K562 (cell line): ENCODE measurements around the gene STAM2. TPM values are rescaled to one million over a fixed set of nuclear protein-coding genes. Genes with fewer than 3 reads are reported as not detected.

Source experiments
- ATF4 ChIP-seq: fragments of 450-650 bp; formaldehyde crosslinking; IDR thresholded peaks from 2 replicates; pipeline ENCODE4 v1.4.0; 2022; ENCODE audit warnings: mild to moderate bottlenecking, moderate library complexity
- CREB1 ChIP-seq, 2 experiments: sonication (generic) in 1 of 2; formaldehyde crosslinking in 1 of 2; IDR thresholded peaks; 2 replicates each; pipeline versions ENCODE4 v1.6.1 to v1.8.0; 2012 to 2022; ENCODE audit warnings: inconsistent platforms in 1 of 2, mild to moderate bottlenecking in 1 of 2, missing genetic modification reagents in 1 of 2, moderate library complexity in 1 of 2
- CTCF ChIP-seq, 3 experiments: IDR thresholded peaks in 2 of 3; conservative IDR thresholded peaks in 1 of 3; 2 replicates each; pipeline ENCODE4 v1.5.1; 2011 to 2012; ENCODE audit warnings: low read length in 3 of 3, mild to moderate bottlenecking in 3 of 3, control low read depth in 2 of 3, improper control_type of control experiment in 1 of 3, inconsistent platforms in 1 of 3, low read depth in 1 of 3, mixed read lengths in 1 of 3, moderate library complexity in 1 of 3; ENCODE audit not compliant: insufficient read depth in 2 of 3
- DMBX1 ChIP-seq: fragments of 250-450 bp; sonication (Bioruptor Pico); IDR thresholded peaks from 2 replicates; pipeline ENCODE4 v1.8.0; 2022; ENCODE audit warnings: inconsistent platforms, mild to moderate bottlenecking, moderate library complexity, borderline replicate concordance
- FUS ChIP-seq: fragments of 200-400 bp; formaldehyde crosslinking; optimal IDR thresholded peaks from 2 replicates; pipeline ENCODE3; 2017; ENCODE audit warnings: low read depth, low read length
- HCFC1 ChIP-seq: IDR thresholded peaks from 2 replicates; pipeline ENCODE4 v1.6.1; 2012; ENCODE audit warnings: low read depth, low read length, improper control_type of control experiment
- KHSRP ChIP-seq: fragments of 450-650 bp; IDR thresholded peaks from 2 replicates; pipeline ENCODE4 v1.6.1; 2017
- MCM5 ChIP-seq: fragments of 450-650 bp; IDR thresholded peaks from 2 replicates; pipeline ENCODE4 v1.6.1; 2016; ENCODE audit warnings: low read depth
- MTA1 ChIP-seq: fragments of 450-650 bp; IDR thresholded peaks from 2 replicates; pipeline ENCODE4 v1.6.1; 2017; ENCODE audit warnings: borderline replicate concordance
- SMARCB1 ChIP-seq: IDR thresholded peaks from 2 replicates; pipeline ENCODE4 v1.6.1; 2011; ENCODE audit warnings: improper control_type of control experiment, low read depth; ENCODE audit not compliant: insufficient read length
- SRF ChIP-seq, 2 experiments: fragments of 250-450, 450-650 bp in 1 of 2; sonication (Bioruptor Pico) in 1 of 2; sonication (generic) in 1 of 2; formaldehyde crosslinking; IDR thresholded peaks; 2 replicates each; pipeline versions ENCODE4 v1.5.0 to v1.5.1; 2020 to 2022; ENCODE audit warnings: mild to moderate bottlenecking in 1 of 2, missing genetic modification reagents in 1 of 2
- STAT5A ChIP-seq: IDR thresholded peaks from 2 replicates; pipeline ENCODE4 v1.6.1; 2012; ENCODE audit warnings: low read length, inconsistent platforms, borderline replicate concordance
- TCFL5 ChIP-seq: fragments of 250-450 bp; sonication (Bioruptor Pico); conservative IDR thresholded peaks from 2 replicates; pipeline ENCODE4 v1.6.1; 2021; ENCODE audit warnings: mild to moderate bottlenecking, moderate library complexity, matching md5 sums
- XRCC5 ChIP-seq: fragments of 200-400 bp; formaldehyde crosslinking; IDR thresholded peaks from 2 replicates; pipeline ENCODE4 v1.6.1; 2017; ENCODE audit warnings: low read depth, mild to moderate bottlenecking, low read length
- ZNF324 ChIP-seq: fragments of 250-450 bp; sonication (Bioruptor Pico); IDR thresholded peaks from 2 replicates; pipeline ENCODE4 v1.4.0; 2020; ENCODE audit warnings: mild to moderate bottlenecking
- ZNF551 ChIP-seq: fragments of 250-450 bp; sonication (Bioruptor Pico); IDR thresholded peaks from 2 replicates; pipeline ENCODE4 v1.5.0; 2021; ENCODE audit warnings: mild to moderate bottlenecking, moderate library complexity
- polyA plus RNA-seq, 8 experiments: library from polyadenylated mRNA; depleted of rRNA in 4 of 8; stranded (reverse) in 5 of 8; unstranded in 3 of 8; fragments of >200 nt; fragmentation: Nextera tagmentation in 2 of 8; fragmentation: Illumina TruSeq in 1 of 8; extraction: Ambion mirVana in 2 of 8; extraction: Trizol in 1 of 8; gene quantifications; 2 replicates each; pipeline versions ENCODE4 v1.2.1 to v1.2.3, GENCODE V29; 2011 to 2014; ENCODE audit warnings: inconsistent platforms in 1 of 8, missing spikeins in 1 of 8
- total RNA-seq, 7 experiments: library from RNA; depleted of rRNA in 6 of 7; stranded (reverse); fragments of >200 nt in 6 of 7; fragmentation: Illumina TruSeq in 2 of 7; extraction: Trizol in 2 of 7; gene quantifications; 2 replicates each; pipeline versions ENCODE4 v1.2.1 to v1.2.3, GENCODE V29; 2011 to 2021; ENCODE audit warnings: low replicate concordance in 1 of 7
- TF ChIP-seq, protein P1 (sequence below): fragments of 450-650 bp; formaldehyde crosslinking; IDR thresholded peaks from 2 replicates; pipeline ENCODE4 v1.4.0; 2020; ENCODE audit warnings: mild to moderate bottlenecking, mixed read lengths
- TF ChIP-seq, protein P2 (sequence below), 2 experiments: fragments of 450-650 bp; IDR thresholded peaks; 2 replicates each; pipeline ENCODE4 v1.6.1; 2018; ENCODE audit warnings: mild to moderate bottlenecking in 2 of 2, low read depth in 1 of 2; ENCODE audit not compliant: partially characterized antibody in 2 of 2

STAM2 gene
- total and polyA plus RNA-seq, 9 of the 15 experiments (the other 6 are each of a cell fraction or from before 2014, with no cell fraction given): 4.5 to 13.9 (median 8.7) TPM

DNA sequence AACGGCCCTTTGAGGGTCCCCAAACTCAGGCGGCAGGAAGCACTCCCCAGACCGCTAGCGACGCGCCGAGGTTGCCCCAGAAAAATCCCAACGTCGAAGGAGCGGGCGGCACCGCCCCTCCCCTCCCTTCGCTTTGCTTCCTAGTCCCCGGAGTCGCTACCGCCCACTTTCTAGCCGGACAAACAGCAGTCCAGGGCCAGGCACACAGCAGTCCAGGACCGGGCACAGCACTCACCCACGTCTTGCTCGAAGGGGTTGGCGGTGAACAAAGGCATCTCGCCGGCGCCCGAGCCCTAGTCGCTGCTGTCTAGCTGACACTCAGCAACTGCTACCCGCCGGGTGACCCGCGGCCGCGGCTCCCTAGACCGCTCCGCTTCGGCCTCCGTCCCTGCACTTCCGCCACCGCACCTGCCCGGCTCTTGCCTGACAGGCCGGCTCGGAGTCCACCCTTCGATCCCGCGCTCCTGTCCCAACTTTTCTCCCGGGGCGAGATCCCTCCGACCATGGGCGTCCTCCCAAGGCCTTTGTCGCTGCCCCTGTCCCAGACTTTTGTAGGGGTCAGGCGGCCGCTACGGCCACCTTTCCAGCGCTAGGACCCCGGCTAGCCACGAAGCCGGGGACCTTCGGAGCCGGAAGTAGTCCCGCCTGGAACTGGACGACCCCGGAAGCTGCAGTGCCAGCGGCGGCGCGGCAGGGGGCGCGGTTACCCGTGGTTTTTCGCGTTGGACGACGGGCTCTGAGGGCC lies at the start of gene STAM2 (continued):
- peak; percentile 91 to 98 (median 97) for TF ChIP-seq CTCF (IDR thresholded peaks at IDR 0.05 in 2 of 3, conservative IDR thresholded peaks at IDR 0.05 in 1 of 3; ENCODE audit: insufficient read depth in 2 of 3, low read depth in 1 of 3, low read length in 3 of 3)
- TF ChIP-seq STAT5A: peak; percentile 38; the same call in 1 of the 2 replicates
- TF ChIP-seq, protein P1, sequence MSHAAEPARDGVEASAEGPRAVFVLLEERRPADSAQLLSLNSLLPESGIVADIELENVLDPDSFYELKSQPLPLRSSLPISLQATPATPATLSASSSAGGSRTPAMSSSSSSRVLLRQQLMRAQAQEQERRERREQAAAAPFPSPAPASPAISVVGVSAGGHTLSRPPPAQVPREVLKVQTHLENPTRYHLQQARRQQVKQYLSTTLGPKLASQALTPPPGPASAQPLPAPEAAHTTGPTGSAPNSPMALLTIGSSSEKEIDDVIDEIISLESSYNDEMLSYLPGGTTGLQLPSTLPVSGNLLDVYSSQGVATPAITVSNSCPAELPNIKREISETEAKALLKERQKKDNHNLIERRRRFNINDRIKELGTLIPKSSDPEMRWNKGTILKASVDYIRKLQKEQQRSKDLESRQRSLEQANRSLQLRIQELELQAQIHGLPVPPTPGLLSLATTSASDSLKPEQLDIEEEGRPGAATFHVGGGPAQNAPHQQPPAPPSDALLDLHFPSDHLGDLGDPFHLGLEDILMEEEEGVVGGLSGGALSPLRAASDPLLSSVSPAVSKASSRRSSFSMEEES: no peak
- no peak for TF ChIP-seq SMARCB1
- TF ChIP-seq HCFC1: peak; percentile 63
- TF ChIP-seq FUS: no peak
- TF ChIP-seq KHSRP: no peak
- TF ChIP-seq ZNF551 (CRISPR knock-in tag): no peak
- no peak for TF ChIP-seq MCM5
- TF ChIP-seq ATF4 (CRISPR knock-in tag): no peak
- peak; percentile 81 for TF ChIP-seq XRCC5
- TF ChIP-seq DMBX1 (CRISPR knock-in tag): no peak
- TF ChIP-seq SRF (CRISPR knock-in tag; IDR thresholded peaks at IDR 0.05): peak in 1 of 2 experiments; percentile 70; a peak in 2 of 4 replicates
- peak; percentile 52; the same call in 1 of the 2 replicates for TF ChIP-seq TCFL5 (CRISPR knock-in tag)
- no peak for TF ChIP-seq ZNF324 (CRISPR knock-in tag)
- TF ChIP-seq, protein P2, sequence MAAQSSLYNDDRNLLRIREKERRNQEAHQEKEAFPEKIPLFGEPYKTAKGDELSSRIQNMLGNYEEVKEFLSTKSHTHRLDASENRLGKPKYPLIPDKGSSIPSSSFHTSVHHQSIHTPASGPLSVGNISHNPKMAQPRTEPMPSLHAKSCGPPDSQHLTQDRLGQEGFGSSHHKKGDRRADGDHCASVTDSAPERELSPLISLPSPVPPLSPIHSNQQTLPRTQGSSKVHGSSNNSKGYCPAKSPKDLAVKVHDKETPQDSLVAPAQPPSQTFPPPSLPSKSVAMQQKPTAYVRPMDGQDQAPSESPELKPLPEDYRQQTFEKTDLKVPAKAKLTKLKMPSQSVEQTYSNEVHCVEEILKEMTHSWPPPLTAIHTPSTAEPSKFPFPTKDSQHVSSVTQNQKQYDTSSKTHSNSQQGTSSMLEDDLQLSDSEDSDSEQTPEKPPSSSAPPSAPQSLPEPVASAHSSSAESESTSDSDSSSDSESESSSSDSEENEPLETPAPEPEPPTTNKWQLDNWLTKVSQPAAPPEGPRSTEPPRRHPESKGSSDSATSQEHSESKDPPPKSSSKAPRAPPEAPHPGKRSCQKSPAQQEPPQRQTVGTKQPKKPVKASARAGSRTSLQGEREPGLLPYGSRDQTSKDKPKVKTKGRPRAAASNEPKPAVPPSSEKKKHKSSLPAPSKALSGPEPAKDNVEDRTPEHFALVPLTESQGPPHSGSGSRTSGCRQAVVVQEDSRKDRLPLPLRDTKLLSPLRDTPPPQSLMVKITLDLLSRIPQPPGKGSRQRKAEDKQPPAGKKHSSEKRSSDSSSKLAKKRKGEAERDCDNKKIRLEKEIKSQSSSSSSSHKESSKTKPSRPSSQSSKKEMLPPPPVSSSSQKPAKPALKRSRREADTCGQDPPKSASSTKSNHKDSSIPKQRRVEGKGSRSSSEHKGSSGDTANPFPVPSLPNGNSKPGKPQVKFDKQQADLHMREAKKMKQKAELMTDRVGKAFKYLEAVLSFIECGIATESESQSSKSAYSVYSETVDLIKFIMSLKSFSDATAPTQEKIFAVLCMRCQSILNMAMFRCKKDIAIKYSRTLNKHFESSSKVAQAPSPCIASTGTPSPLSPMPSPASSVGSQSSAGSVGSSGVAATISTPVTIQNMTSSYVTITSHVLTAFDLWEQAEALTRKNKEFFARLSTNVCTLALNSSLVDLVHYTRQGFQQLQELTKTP (IDR thresholded peaks at IDR 0.05; ENCODE audit: low read depth in 1 of 2, partially characterized antibody in 2 of 2): no peak
- TF ChIP-seq CREB1 (IDR thresholded peaks at IDR 0.05): peak; percentile 36
- TF ChIP-seq CREB1 (CRISPR knock-in tag; IDR thresholded peaks at IDR 0.05): peak; percentile 63
- TF ChIP-seq MTA1: peak; percentile 74; the same call in 1 of the 2 replicates
